ENCODE results near the gene SHC3.

The SHC3 gene

DNA sequence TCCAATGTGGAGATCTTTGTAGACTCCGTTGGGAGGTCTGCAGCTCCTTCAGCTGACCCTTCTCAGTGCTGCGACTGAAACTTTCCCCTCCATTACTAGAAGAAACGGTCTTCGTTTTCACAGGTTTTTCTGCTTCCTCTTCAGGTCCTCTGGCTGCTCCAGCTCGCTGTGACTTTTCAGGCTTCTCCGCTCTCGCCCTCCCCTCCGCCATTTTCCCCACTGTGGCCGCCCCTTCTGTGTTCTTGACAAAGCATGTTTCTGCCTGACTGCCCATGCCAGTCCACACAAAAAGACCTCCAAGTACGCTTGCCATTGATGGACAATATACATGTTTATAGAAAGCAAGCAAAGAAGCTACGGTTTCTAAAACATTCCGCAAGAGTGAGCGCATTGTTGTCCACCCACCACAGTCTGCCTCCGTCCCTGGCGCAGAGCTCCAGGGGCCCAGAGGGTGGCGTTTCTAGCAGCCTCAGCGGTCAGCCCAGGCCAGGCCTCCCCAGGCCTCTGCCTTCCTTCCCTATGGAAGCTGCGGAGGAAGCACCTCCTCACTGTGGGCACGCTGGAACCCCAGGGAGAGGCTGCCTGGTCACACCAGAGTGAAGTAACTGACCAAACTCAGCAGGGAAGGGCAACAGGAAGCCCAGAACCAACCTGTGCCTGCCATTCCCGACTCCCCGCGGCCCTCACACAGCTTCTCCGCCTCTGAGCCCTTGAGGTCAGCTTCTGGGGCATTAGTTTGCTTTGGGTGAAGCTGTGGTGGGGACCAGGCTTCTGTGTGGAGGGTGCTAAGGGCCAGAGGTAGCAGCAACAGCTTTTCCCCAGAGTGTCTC is 207.3 kb downstream of the SHC3 start:
- TF ChIP-seq MYC (IDR thresholded peaks at IDR 0.05; ENCODE audit: low read depth, low read length) (no peak), POLR2A (IDR thresholded peaks at IDR 0.05; ENCODE audit: extremely low read depth, insufficient read length) (no peak)
- TF ChIP-seq, protein P1, sequence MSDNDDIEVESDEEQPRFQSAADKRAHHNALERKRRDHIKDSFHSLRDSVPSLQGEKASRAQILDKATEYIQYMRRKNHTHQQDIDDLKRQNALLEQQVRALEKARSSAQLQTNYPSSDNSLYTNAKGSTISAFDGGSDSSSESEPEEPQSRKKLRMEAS (IDR thresholded peaks at IDR 0.05; ENCODE audit: low read depth, low read length) = no peak
- TF ChIP-seq, protein P2, sequence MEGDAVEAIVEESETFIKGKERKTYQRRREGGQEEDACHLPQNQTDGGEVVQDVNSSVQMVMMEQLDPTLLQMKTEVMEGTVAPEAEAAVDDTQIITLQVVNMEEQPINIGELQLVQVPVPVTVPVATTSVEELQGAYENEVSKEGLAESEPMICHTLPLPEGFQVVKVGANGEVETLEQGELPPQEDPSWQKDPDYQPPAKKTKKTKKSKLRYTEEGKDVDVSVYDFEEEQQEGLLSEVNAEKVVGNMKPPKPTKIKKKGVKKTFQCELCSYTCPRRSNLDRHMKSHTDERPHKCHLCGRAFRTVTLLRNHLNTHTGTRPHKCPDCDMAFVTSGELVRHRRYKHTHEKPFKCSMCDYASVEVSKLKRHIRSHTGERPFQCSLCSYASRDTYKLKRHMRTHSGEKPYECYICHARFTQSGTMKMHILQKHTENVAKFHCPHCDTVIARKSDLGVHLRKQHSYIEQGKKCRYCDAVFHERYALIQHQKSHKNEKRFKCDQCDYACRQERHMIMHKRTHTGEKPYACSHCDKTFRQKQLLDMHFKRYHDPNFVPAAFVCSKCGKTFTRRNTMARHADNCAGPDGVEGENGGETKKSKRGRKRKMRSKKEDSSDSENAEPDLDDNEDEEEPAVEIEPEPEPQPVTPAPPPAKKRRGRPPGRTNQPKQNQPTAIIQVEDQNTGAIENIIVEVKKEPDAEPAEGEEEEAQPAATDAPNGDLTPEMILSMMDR (IDR thresholded peaks at IDR 0.05; ENCODE audit: low read depth, low read length) = no peak
- H3K4me3 ChIP-seq (ENCODE audit: low read depth, low read length) = no peak overlapping the region
- DNase-seq (ENCODE audit: low read depth) = no peak

DNA sequence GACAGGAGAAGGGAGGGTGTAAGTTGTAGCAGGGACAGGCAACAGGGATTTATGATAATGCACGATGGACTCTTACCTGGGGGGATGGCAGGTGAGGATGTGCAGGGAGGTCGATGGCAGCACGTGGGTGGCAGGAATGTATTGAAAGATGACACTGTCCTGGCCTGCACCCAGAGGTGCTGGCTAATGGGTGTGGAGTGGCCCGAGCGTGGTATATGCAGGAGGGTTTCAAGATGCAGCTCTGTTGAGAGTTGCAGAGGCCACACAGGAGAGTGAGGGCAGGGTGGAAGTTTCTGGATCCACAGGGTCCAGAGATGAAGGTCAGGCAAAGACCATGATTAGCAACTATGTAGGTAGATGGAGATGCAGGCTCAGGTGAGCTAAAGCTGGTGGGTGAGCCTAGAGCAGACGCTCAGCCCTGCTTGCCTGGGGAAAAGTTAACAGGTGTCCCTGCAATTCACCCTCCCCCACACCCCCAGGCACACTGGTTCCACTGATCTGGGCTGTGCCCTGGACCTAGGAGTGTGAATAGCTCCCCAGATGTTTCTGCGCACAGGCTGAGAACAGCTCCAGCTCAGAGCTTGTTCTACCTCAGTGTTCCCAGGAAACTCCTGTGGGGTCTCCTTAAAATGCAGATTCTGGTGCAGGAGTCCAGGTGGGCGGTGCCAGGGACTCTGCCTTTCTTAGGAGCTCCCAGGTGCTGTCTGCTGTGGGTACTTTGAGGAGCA is 208.8 kb downstream of the SHC3 start:
- DNase-seq (ENCODE audit: low read depth) = no peak
- no peak overlapping the region for H3K4me3 ChIP-seq (ENCODE audit: low read depth, low read length)

GRCh38 chr9:88968799-88969198 is 209.8 kb downstream of the SHC3 start:
- no peak for TF ChIP-seq MYC (IDR thresholded peaks at IDR 0.05; ENCODE audit: low read depth, low read length)
- TF ChIP-seq, protein P2 (IDR thresholded peaks at IDR 0.05; ENCODE audit: low read depth, low read length) = no peak
- TF ChIP-seq, protein P1 (IDR thresholded peaks at IDR 0.05; ENCODE audit: low read depth, low read length) = no peak
- no peak overlapping the region for H3K4me3 ChIP-seq (ENCODE audit: low read depth, low read length)
- DNase-seq (ENCODE audit: low read depth) = no peak

More for the DNA sequence above, 208.8 kb downstream of the SHC3 start:
- TF ChIP-seq, protein P2 (IDR thresholded peaks at IDR 0.05; ENCODE audit: low read depth, low read length) = no peak
- TF ChIP-seq MYC (IDR thresholded peaks at IDR 0.05; ENCODE audit: low read depth, low read length) = no peak
- TF ChIP-seq, protein P1 (IDR thresholded peaks at IDR 0.05; ENCODE audit: low read depth, low read length) = no peak
- TF ChIP-seq POLR2A (IDR thresholded peaks at IDR 0.05; ENCODE audit: extremely low read depth, insufficient read length) = no peak

- H3K4me3 ChIP-seq (ENCODE audit: low read depth, low read length) = no peak overlapping the region
- DNase-seq (ENCODE audit: low read depth) = no peak
- TF ChIP-seq, protein P2 (IDR thresholded peaks at IDR 0.05; ENCODE audit: low read depth, low read length) = no peak
- TF ChIP-seq MYC (IDR thresholded peaks at IDR 0.05; ENCODE audit: low read depth, low read length) (no peak), POLR2A (IDR thresholded peaks at IDR 0.05; ENCODE audit: extremely low read depth, insufficient read length) (no peak)
- TF ChIP-seq, protein P1 (IDR thresholded peaks at IDR 0.05; ENCODE audit: low read depth, low read length) = no peak
These were observed 211.5 kb downstream of the SHC3 start for GRCh38 chr9:88966894-88967676.

- DNase-seq (ENCODE audit: low read depth) = no peak
- no peak for TF ChIP-seq POLR2A (IDR thresholded peaks at IDR 0.05; ENCODE audit: extremely low read depth, insufficient read length)
- H3K4me3 ChIP-seq (ENCODE audit: low read depth, low read length) = no peak overlapping the region
These were observed 213.1 kb downstream of the SHC3 start for GRCh38 chr9:88965473-88965872.

Data from NB4 (cell line).